Small intestine (tissue), 7 donors: ENCODE measurements around the gene ZNF608. TPM values are rescaled to one million over a fixed set of nuclear protein-coding genes. Genes with fewer than 3 reads are reported as not detected.

ENCODE experiments used
- DNase-seq, 2 donors: peaks; one replicate each; pipeline versions ENCODE4 v3.0.0 to v3.0.0-alpha.2; 2013
- FAIRE-seq: peaks from 2 replicates; lab custom pipeline; 2012; peaks lifted over from hg19 to GRCh38; lab: Jason Lieb, UNC
- H3K27ac ChIP-seq, 3 donors: one replicate each; pipeline ENCODE4 v1.5.1; 2013; ENCODE audit warnings: low read length in 2 of 3, mild to moderate bottlenecking in 2 of 3, control low read depth in 1 of 3, inconsistent platforms in 1 of 3, low read depth in 1 of 3, moderate library complexity in 1 of 3
- H3K27me3 ChIP-seq, 3 donors: one replicate each; pipeline ENCODE4 v1.6.1; 2013; ENCODE audit warnings: low read length in 3 of 3, inconsistent platforms in 1 of 3; ENCODE audit not compliant: control insufficient read depth in 3 of 3, insufficient read depth in 3 of 3
- H3K36me3 ChIP-seq, 3 donors: one replicate each; pipeline ENCODE4 v1.6.1; 2013; ENCODE audit warnings: low read length in 3 of 3, inconsistent platforms in 1 of 3, low read depth in 1 of 3, mild to moderate bottlenecking in 1 of 3, moderate library complexity in 1 of 3; ENCODE audit not compliant: control insufficient read depth in 3 of 3, insufficient read depth in 2 of 3
- H3K4me1 ChIP-seq, 3 donors: one replicate each; pipeline ENCODE4 v1.6.1; 2013; ENCODE audit warnings: low read length in 2 of 3, inconsistent platforms in 1 of 3, low read depth in 1 of 3, mild to moderate bottlenecking in 1 of 3, moderate library complexity in 1 of 3; ENCODE audit not compliant: control insufficient read depth in 3 of 3, insufficient read depth in 2 of 3
- H3K4me3 ChIP-seq, 3 donors: one replicate each; pipeline ENCODE4 v1.5.1; 2013; ENCODE audit warnings: low read length in 3 of 3, control low read depth in 1 of 3, inconsistent platforms in 1 of 3, low read depth in 1 of 3, mild to moderate bottlenecking in 1 of 3, moderate library complexity in 1 of 3
- H3K9me3 ChIP-seq, 2 donors: one replicate each; pipeline ENCODE4 v1.6.1; 2013; ENCODE audit warnings: low read depth in 1 of 2, low read length in 1 of 2; ENCODE audit not compliant: control insufficient read depth in 2 of 2, insufficient read depth in 1 of 2
- WGBS, 3 donors: extraction: QIAGEN DNeasy Blood & Tissue Kit; methylation state at CpG; one replicate each; pipeline ENCODE4 v1.1.7; 2013; 5-methylcytosine and 5-hydroxymethylcytosine counted together
- polyA plus RNA-seq, 4 donors: library from polyadenylated mRNA; stranded (reverse) in 3 of 4; unstranded in 1 of 4; fragments of 200-250 nt in 3 of 4; fragments of 120-200 nt in 1 of 4; gene quantifications; one replicate each; pipeline versions ENCODE4 v1.2.1 to v1.2.3, GENCODE V29; 2013
- donor health status: healthy with polysubstance abuse.
- donor health status: control.
- donor health status: control.
- donor health status: Bipolar disorder and iron deficiency.
- donor health status: healthy.

Gene ZNF608
- polyA plus RNA-seq, 4 donors = 5.7 to 47.1 (median 12.7) TPM

DNA sequence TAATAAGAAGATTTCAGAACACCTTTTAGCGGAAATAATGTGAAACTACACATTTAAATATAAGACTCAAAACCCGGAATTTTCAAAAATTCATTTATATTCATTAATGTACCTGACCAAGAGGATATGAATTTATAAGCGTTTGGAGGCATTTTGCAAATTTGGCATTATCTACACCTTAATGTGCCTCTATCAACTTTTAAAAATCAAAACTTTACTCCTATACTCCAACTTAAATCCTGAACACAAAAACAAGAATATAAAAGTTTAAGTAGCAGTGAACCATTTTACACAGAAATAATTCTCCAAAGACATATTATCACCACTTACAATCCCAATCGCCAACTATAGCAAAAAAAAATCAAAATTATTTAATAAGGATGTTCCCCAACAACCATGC is 3.9 kb downstream of the ZNF608 start:
- WGBS, 3 donors = 15 to 48% (median 25%) methylated on average over 4 of the region's 4 CpGs
- Histone ChIP-seq H3K27me3 (no peaks in the 10 kb centered on the region), H3K4me1 (peaks cover 4 to 41% (median 12%) of the 10 kb centered on the region in 3 donors), H3K9me3 (no peaks in the 10 kb centered on the region), H3K36me3 (peaks cover 0 to 6% (median 0%) of the 10 kb centered on the region in 3 donors), H3K4me3 (peak overlapping the region in 2 of 3 donors; percentile 81 to 86), H3K27ac (peak overlapping the region; percentile 94 to 96 (median 96))
- FAIRE-seq (no peak), DNase-seq (no peak)

DNA sequence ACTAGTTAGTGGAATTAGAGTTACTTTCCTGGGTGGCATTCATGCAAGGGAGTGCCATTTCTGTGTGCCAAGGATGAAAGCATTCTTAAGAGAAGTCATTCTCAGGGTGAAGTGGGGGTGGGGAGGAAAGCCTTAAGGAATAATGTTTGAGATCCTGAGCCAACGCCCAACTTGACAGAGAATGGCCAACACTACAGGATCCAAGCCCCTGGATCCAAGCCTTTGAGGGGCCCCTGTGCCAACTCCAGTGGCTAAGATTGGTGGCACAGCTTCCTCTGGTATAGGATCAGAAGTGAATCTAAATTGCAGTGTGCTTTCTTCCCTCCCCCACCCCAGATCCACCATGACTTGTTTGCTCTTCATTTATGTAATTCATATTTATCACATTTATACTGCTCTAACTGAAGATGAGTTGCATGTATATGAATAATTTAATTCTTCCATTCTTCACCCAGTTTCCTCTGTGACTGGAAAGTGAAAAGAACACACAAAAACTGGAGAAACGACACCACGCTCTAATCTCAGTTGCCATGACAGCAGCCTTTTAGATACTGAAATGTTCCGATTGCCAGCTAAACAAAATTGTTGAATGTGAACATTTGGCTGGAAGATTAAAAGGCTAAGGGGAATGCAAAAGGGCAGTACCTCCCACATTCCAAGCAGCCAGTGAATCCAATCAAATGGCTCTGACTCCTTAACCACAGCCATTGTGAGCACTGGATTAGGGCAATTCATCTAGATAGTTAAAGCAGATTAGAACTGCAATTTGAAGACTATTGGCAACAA is 4.5 kb downstream of the ZNF608 start:
- peak overlapping the region in 2 of 3 donors; percentile 26 to 30 for H3K4me3 ChIP-seq
- H3K27ac ChIP-seq = peak overlapping the region; percentile 64 to 96 (median 77)
- H3K27me3 ChIP-seq = no peaks in the 10 kb centered on the region
- peak; percentile 83 to 93 for DNase-seq
- FAIRE-seq = no peak
- 11 to 42% (median 12%) methylated on average over 4 of the region's 4 CpGs for whole genome bisulfite sequencing, 3 donors
- peaks cover 4 to 47% (median 13%) of the 10 kb centered on the region in 3 donors for H3K4me1 ChIP-seq
- H3K36me3 ChIP-seq = peaks cover 0 to 6% (median 0%) of the 10 kb centered on the region in 3 donors
- no peaks in the 10 kb centered on the region for H3K9me3 ChIP-seq

DNA sequence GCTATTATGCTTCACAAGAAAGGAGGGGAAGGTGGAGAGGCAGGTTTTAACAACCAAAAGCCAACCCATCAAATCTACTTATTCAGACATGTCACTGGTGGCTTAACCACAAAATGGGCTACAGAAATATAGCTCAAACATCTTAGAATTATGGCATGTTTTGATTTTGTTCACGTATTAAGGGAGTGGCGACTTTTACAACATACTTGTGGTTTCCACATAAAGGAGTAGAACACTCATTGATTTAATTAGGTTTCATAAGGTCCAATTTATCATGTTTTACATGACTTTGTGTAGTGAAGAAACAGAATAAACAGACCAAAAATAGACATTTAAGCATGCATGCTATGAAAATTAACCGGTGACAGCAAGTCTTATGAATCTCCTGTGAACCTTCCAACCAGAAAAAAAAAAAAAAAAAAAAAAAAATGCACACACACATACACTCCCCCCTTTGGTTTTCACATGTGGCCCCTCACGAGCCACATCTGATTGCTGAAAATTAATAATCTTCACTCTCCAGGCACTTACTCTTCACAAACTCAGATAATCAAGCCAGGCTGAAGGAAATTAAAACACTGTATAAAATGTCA is 5.4 kb downstream of the ZNF608 start:
- H3K27me3 ChIP-seq = no peaks in the 10 kb centered on the region
- FAIRE-seq (no peak), DNase-seq (peak in 1 of 2 donors; percentile 41)
- H3K4me1 ChIP-seq = peaks cover 4 to 56% (median 18%) of the 10 kb centered on the region in 3 donors
- H3K9me3 ChIP-seq = no peaks in the 10 kb centered on the region
- H3K27ac ChIP-seq = peak overlapping the region in 1 of 3 donors; percentile 96
- H3K4me3 ChIP-seq = no peak overlapping the region
- WGBS, 3 donors = 48 to 65% (median 60%) methylated on average over 4 of the region's 4 CpGs
- H3K36me3 ChIP-seq = peaks cover 0 to 6% (median 0%) of the 10 kb centered on the region in 3 donors

- Histone ChIP-seq H3K9me3 (no peaks in the 10 kb centered on the region), H3K27me3 (no peaks in the 10 kb centered on the region), H3K4me1 (peaks cover 4 to 62% (median 20%) of the 10 kb centered on the region in 3 donors), H3K27ac (peak overlapping the region in 2 of 3 donors; percentile 5 to 96), H3K4me3 (no peak overlapping the region), H3K36me3 (peaks cover 0 to 6% (median 0%) of the 10 kb centered on the region in 3 donors)
- FAIRE-seq = no peak
- peak in 1 of 2 donors; percentile 42 for DNase-seq
- 26 to 55% (median 28%) methylated on average over 4 of the region's 4 CpGs for WGBS, 3 donors
These were observed 6.4 kb downstream of the ZNF608 start for GRCh38 chr5:124740071-124740470.

GRCh38 chr5:124739634-124740025 is 6.8 kb downstream of the ZNF608 start:
- 70 to 73% (median 71%) methylated on average over 9 of the region's 9 CpGs for WGBS, 3 donors
- FAIRE-seq = no peak
- H3K27me3 ChIP-seq = no peaks in the 10 kb centered on the region
- no peak overlapping the region for H3K4me3 ChIP-seq
- peak overlapping the region in 2 of 3 donors; percentile 55 to 96 for H3K27ac ChIP-seq
- no peak for DNase-seq
- no peaks in the 10 kb centered on the region for H3K9me3 ChIP-seq
- H3K36me3 ChIP-seq = peaks cover 0 to 6% (median 0%) of the 10 kb centered on the region in 3 donors
- peaks cover 4 to 66% (median 23%) of the 10 kb centered on the region in 3 donors for H3K4me1 ChIP-seq

DNA sequence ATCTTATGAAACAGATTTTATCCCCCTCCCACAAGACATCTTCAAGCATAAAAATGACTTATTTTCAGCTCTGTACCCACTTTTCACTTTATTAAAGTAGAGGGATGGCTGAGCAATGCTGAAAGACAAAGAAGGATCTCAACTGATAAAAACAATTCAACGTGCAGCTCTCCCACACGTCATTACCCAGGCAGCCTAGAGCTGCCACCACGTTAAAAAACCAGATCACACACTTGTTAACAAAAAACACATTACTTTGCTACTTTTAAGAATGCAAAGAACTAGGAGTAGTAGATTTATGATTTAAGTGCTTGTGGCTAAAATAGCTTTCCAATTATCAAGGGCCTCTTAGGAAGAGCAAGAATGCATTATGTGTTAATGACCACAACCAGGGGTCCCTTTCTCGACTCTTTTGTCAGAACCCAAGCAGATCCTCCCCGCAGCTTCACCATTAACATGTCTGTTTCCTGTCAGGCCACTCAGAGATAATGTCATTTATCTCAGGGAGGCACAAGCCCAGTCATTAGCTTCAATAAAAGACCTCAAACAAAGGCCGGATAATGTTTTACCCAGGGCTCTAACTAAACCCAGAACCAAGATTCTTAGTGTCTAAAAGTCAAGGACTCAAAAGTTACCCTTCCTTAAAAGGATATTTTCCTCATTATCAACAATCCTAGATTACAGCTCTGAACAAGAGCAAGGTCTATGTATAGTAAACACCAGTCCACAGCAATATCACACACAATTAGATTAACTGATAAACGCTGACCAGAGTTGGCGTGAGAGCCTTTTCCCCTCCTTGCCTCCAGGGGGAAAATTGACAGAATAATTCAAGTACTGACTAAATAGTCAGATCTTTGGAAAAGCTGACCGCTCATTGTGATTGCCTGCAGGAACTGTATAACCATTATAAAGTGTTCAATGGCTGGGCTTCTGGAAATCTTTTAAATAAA is 7.5 kb downstream of the ZNF608 start:
- WGBS, 3 donors = 15 to 42% (median 23%) methylated on average over 9 of the region's 9 CpGs
- Histone ChIP-seq H3K27me3 (no peaks in the 10 kb centered on the region), H3K4me1 (peaks cover 6 to 73% (median 23%) of the 10 kb centered on the region in 3 donors), H3K9me3 (no peaks in the 10 kb centered on the region), H3K36me3 (no peaks in the 10 kb centered on the region), H3K4me3 (no peak overlapping the region), H3K27ac (peak overlapping the region; percentile 55 to 96 (median 56))
- FAIRE-seq = no peak
- peak; percentile 66 to 75 for DNase-seq

- Histone ChIP-seq H3K27ac (peak overlapping the region in 1 of 3 donors; percentile 96), H3K36me3 (no peaks in the 10 kb centered on the region), H3K9me3 (no peaks in the 10 kb centered on the region), H3K27me3 (no peaks in the 10 kb centered on the region), H3K4me1 (peaks cover 6 to 82% (median 27%) of the 10 kb centered on the region in 3 donors), H3K4me3 (no peak overlapping the region)
- DNase-seq = peak in 1 of 2 donors; percentile 12
- no peak for FAIRE-seq
- WGBS, 3 donors = 83 to 94% (median 93%) methylated on average over 1 of the region's 1 CpG
These were observed 8.8 kb downstream of the ZNF608 start for GRCh38 chr5:124737651-124738050.
